Stimulated activated CD8-positive, alpha-beta memory T cell treated with anti-CD3 and anti-CD28 coated beads, Interleukin-7, amount 100 ng/mL, for 1 hour (primary cell): ENCODE results near the gene KAT7.

Experiments
- DNase-seq, 2 donors: peaks; one replicate each; pipeline ENCODE4 v3.0.0-alpha.2; 2020; ENCODE audit warnings: low read depth in 2 of 2

The KAT7 gene

GRCh38 chr17:49871211-49871610, 82.7 kb downstream of the KAT7 start:
- no peak for DNase-seq

GRCh38 chr17:49872754-49873377, 84.4 kb downstream of the KAT7 start:
- DNase-seq, result no peak

- no peak for DNase-seq
These were observed 85.0 kb downstream of the KAT7 start for GRCh38 chr17:49873466-49873865.

GRCh38 chr17:49873926-49874325, 85.4 kb downstream of the KAT7 start:
- DNase-seq, result no peak

- no peak for DNase-seq
These were observed 86.4 kb downstream of the KAT7 start for GRCh38 chr17:49874911-49875310.

- DNase-seq, result no peak
These were observed 87.2 kb downstream of the KAT7 start for GRCh38 chr17:49875685-49876084.

GRCh38 chr17:49878931-49879904, 90.7 kb downstream of the KAT7 start:
- DNase-seq, result no peak

- peak; percentile 37 to 50 for DNase-seq
These were observed 92.0 kb downstream of the KAT7 start for GRCh38 chr17:49880291-49881053.

GRCh38 chr17:49881054-49881402, 92.5 kb downstream of the KAT7 start:
- no peak for DNase-seq

- DNase-seq, result no peak
These were observed 94.0 kb downstream of the KAT7 start for GRCh38 chr17:49882434-49882833.
